PFSK-1 (cell line): ENCODE data around the gene ROMO1.

Experiments used
- FOXP2 ChIP-seq: optimal IDR thresholded peaks from 2 replicates; pipeline ENCODE3; 2011; ENCODE audit warnings: borderline replicate concordance, control low read depth, inconsistent platforms; ENCODE audit not compliant: insufficient read depth; ENCODE audit errors: extremely low read length, extremely low read depth
- POLR2AphosphoS5 ChIP-seq: IDR thresholded peaks from 2 replicates; pipeline ENCODE4 v1.6.1; 2012; ENCODE audit warnings: low read depth, mild to moderate bottlenecking, control low read depth, low read length, moderate library complexity
- SIN3A ChIP-seq: IDR thresholded peaks from 2 replicates; pipeline ENCODE4 v1.6.1; 2012; ENCODE audit warnings: mild to moderate bottlenecking, low read length, moderate library complexity, borderline replicate concordance; ENCODE audit not compliant: insufficient read depth
- TAF1 ChIP-seq: IDR thresholded peaks from 2 replicates; pipeline ENCODE4 v1.6.1; 2012; ENCODE audit warnings: low read length, control low read depth, borderline replicate concordance; ENCODE audit not compliant: insufficient read depth
- TF ChIP-seq, protein P1 (sequence below), 2 experiments: IDR thresholded peaks; 2 replicates each; pipeline versions ENCODE4 v1.6.1 to v1.8.0; 2011 to 2012; ENCODE audit warnings: low read depth in 2 of 2, low read length in 2 of 2, control low read depth in 1 of 2, inconsistent platforms in 1 of 2, mild to moderate bottlenecking in 1 of 2, moderate library complexity in 1 of 2; ENCODE audit not compliant: insufficient read depth in 1 of 2

ROMO1 gene

DNA sequence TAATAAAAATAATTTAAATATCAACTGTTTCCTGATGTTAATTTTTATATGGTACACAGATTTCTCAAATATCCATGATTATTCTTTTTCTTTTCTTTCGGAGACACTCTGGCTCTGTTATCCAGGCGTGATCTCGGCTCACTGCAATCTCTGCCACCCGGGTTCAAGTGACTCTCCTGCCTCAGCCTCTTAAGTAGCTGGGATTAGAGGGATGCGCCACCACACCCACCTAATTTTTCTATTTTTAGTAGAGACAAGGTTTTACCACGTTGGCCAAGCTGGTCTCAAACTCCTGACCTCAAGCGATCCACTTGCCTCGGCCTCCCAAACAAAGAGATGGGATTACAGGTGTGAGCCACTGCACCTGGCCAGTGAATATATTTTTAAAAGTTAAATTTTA is 20.5 kb downstream of the ROMO1 start:
- TF ChIP-seq TAF1 (no peak), POLR2AphosphoS5 (no peak)
- TF ChIP-seq, protein P1, sequence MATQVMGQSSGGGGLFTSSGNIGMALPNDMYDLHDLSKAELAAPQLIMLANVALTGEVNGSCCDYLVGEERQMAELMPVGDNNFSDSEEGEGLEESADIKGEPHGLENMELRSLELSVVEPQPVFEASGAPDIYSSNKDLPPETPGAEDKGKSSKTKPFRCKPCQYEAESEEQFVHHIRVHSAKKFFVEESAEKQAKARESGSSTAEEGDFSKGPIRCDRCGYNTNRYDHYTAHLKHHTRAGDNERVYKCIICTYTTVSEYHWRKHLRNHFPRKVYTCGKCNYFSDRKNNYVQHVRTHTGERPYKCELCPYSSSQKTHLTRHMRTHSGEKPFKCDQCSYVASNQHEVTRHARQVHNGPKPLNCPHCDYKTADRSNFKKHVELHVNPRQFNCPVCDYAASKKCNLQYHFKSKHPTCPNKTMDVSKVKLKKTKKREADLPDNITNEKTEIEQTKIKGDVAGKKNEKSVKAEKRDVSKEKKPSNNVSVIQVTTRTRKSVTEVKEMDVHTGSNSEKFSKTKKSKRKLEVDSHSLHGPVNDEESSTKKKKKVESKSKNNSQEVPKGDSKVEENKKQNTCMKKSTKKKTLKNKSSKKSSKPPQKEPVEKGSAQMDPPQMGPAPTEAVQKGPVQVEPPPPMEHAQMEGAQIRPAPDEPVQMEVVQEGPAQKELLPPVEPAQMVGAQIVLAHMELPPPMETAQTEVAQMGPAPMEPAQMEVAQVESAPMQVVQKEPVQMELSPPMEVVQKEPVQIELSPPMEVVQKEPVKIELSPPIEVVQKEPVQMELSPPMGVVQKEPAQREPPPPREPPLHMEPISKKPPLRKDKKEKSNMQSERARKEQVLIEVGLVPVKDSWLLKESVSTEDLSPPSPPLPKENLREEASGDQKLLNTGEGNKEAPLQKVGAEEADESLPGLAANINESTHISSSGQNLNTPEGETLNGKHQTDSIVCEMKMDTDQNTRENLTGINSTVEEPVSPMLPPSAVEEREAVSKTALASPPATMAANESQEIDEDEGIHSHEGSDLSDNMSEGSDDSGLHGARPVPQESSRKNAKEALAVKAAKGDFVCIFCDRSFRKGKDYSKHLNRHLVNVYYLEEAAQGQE (IDR thresholded peaks at IDR 0.05; ENCODE audit: insufficient read depth in 1 of 2, low read depth in 2 of 2, low read length in 2 of 2), result no peak

DNA sequence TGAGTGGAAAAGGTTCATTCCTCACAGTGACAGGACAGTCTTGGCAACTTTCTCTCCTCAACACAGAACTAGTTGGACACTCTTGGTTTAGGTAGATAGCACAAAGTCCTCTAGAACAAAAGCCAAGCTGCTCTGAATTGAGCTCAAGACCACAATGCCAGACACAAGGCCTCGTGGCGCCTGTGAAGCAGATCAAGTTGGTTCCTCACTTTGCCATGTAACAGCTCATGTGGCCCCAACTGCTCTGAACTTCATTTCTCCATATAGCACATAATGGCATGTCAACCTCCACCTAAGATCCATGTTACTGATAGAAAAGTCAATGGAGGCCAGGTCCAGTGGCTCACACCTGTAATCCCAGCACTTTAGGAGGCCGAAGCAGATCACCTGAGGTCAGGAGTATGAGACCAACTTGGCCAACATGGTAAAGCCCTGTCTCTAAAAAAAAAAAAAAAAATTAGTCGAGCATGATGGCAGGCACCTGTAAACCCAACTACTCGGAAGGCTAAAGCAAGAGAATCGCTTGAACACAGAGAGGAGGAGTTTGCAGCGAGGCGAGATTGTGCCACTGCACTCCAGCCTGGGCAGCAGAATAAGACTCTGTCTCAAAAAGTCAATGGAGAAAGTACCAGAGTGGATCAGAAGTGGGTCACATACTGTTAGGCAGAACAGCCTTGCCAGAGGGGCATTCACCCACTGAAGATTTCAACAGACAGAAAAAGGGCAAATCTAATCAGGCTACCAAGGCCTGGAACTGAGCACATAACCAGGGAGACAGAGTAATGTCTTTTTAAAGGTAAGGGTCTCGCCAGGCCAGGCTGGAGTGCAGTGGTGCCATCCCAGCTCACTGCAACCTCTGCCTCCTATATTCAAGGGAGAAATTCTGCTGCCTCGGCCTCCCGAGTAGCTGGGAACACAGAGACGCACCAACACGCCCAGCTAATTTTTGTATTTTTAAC is 21.2 kb downstream of the ROMO1 start:
- TF ChIP-seq TAF1 (no peak), FOXP2 (no peak), POLR2AphosphoS5 (no peak; the same call in 1 of the 2 replicates), SIN3A (no peak)
- TF ChIP-seq, protein P1 (IDR thresholded peaks at IDR 0.05; ENCODE audit: insufficient read depth in 1 of 2, low read depth in 2 of 2, low read length in 2 of 2), result no peak

DNA sequence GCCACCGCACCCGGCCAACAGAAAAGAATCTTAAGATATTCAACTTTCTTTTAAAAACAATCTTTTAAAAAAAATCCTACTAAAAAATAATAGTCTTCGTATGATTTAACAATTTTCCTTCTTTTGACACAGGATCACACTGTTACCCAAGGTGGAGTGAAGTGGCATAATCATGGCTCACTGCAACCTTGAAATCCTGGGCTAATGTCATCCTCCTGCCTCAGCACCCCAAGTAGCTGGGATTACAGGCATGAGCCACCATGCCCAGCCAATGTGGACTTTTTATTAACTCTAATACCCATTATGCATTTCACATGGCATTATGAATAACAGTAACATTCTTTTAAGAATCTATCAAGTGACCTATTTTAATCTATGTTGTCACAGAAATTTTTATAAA is 22.0 kb downstream of the ROMO1 start:
- TF ChIP-seq, protein P1 (IDR thresholded peaks at IDR 0.05; ENCODE audit: insufficient read depth in 1 of 2, low read depth in 2 of 2, low read length in 2 of 2), result no peak
- no peak for TF ChIP-seq POLR2AphosphoS5
- TF ChIP-seq SIN3A, result no peak
- TF ChIP-seq TAF1, result no peak
- TF ChIP-seq FOXP2, result no peak

DNA sequence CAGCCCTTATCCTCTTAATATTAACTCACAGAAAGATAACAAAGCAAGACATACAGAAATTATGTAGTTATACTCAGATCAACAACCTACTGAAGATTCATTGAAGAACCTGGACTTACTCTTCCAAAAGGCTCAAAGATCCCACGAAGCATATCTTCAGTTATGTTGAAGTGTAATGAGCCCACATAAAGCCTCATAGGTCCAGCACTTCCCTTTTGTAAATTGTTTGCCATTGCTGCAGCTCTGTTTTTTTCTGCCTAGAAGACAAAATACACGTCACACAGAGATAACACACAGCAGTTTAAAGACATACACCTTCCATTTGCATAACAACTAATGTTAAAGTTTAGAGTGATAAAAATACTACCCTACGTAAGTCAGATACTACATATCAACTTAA is 22.4 kb downstream of the ROMO1 start:
- TF ChIP-seq TAF1, result no peak
- TF ChIP-seq POLR2AphosphoS5, result 0 out of 2 replicates have a peak, but pooled peaks have one; percentile 31

DNA sequence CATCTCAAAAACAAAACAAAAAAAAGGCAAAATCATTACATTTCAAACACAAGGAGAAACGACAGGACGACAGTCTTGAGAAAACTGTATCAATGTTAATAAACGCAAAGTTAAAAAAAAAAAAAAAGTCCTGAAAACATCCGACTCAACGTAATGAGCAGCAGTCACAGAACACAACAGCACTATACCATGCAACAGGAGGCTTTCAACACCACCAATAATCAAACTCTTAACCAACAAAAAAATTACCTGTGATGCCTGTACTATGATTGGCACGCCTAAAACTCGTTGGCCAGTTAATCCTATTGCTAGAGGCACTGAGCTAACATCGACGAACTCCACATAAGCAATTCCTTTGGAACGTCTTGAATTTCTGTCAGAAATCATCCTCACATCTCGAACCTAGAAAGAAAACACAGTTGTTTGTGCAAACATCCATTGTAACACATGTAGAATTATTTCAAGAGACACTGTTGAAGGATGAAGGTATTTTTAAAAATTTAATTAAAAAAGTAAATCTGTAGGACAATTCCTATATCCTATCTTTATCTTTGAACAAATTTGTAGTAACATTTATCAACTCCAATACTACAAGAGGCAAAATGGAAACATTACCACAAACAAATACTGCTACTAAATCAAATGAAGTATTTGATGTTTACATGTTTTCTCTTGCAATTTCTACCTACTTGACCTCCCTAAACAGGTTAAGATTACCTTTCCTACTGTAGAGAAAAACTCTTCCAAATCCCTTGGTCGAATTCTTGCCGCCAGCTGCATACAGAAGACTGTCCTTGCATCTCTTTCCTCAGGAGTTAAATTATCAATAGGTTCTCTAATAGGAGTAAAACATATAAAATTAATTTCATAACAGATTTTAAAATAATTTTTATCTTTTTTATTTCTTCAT is 25.4 kb downstream of the ROMO1 start:
- TF ChIP-seq TAF1, result no peak
- peak; percentile 35; the same call in 1 of the 2 replicates for TF ChIP-seq POLR2AphosphoS5
- no peak for TF ChIP-seq FOXP2
- TF ChIP-seq, protein P1 (IDR thresholded peaks at IDR 0.05; ENCODE audit: insufficient read depth in 1 of 2, low read depth in 2 of 2, low read length in 2 of 2), result no peak
- no peak for TF ChIP-seq SIN3A
